K562 (cell line): Measurements from ENCODE around the gene LRP2. TPM values are rescaled to one million over a fixed set of nuclear protein-coding genes. Genes with fewer than 3 reads are reported as not detected.
A peak's percentile ranks its signal among the peaks of the same experiment; 100 is the strongest.

Experiments used
- ATAC-seq: fragments of 200-7000 bp; cut with Tn5 transposase; 3 replicates; pipeline ENCODE4 v1.9.1; 2020; ENCODE audit warnings: moderate library complexity
- BruUV-seq: library from RNA; stranded (reverse); fragments of 400-500 nt; replicated peaks from 2 replicates; lab custom pipeline; 2021; lab: Mats Ljungman, UMichigan
- CTCF ChIA-PET: fragments of 300-600 bp; formaldehyde crosslinking; extraction: SDS; loops from one replicate; lab custom pipeline; 2021; ENCODE audit warnings: low intra/inter-chr PET ratio; lab: Yijun Ruan, JAX
- POLR2A ChIA-PET: fragments of 300-600, 350-650 bp; sonication (Branson Sonifier 250); formaldehyde crosslinking; extraction: SDS; loops from one replicate; lab custom pipeline; 2021; ENCODE audit warnings: antibody characterized with exemption, inconsistent platforms; lab: Yijun Ruan, JAX
- DNase-seq, 4 experiments: peaks; one replicate each; pipeline versions ENCODE4 v3.0.0 to v3.0.0-alpha.2; 2011 to 2018; ENCODE audit warnings: low spot score in 3 of 4, mixed read lengths in 3 of 4; ENCODE audit errors: extremely low read depth in 1 of 4
- FAIRE-seq: peaks from 2 replicates; lab custom pipeline; 2011; peaks lifted over from hg19 to GRCh38; lab: Jason Lieb, UNC
- H2AFZ ChIP-seq: 2 replicates; pipeline ENCODE4 v1.6.0; 2011; ENCODE audit warnings: low read depth, low read length, control low read depth, inconsistent platforms
- H3K27ac ChIP-seq: fragments of 200-600 bp; 3 replicates; pipeline ENCODE4 v1.8.0; 2011; ENCODE audit warnings: low read depth, mild to moderate bottlenecking, control low read depth, inconsistent platforms, low read length, moderate library complexity, mixed read lengths; ENCODE audit errors: extremely low read depth
- H3K27me3 ChIP-seq, 2 experiments: fragments of 300-600 bp in 1 of 2; 2 replicates in 1 of 2; 3 replicates in 1 of 2; pipeline versions ENCODE4 v1.6.0 to v1.8.0; 2011; ENCODE audit warnings: inconsistent platforms in 2 of 2, low read length in 2 of 2, mild to moderate bottlenecking in 1 of 2, mixed read lengths in 1 of 2, moderate library complexity in 1 of 2; ENCODE audit not compliant: control insufficient read depth in 2 of 2, insufficient read depth in 2 of 2
- H3K36me3 ChIP-seq: fragments of 300-600 bp; 3 replicates; pipeline ENCODE4 v1.8.0; 2011; ENCODE audit warnings: mild to moderate bottlenecking, low read length, inconsistent platforms; ENCODE audit not compliant: control insufficient read depth, insufficient read depth
- H3K4me1 ChIP-seq, 2 experiments: fragments of 200-600 bp in 1 of 2; replicated peaks in 1 of 2; 2 replicates in 1 of 2; 3 replicates in 1 of 2; pipeline versions ENCODE4 v1.5.1 to v1.8.0; 2011; ENCODE audit warnings: inconsistent platforms in 2 of 2, low read length in 2 of 2, mild to moderate bottlenecking in 1 of 2, mixed read lengths in 1 of 2, moderate library complexity in 1 of 2; ENCODE audit not compliant: control insufficient read depth in 2 of 2, insufficient read depth in 2 of 2
- H3K4me2 ChIP-seq: 2 replicates; pipeline ENCODE4 v1.6.1; 2011; ENCODE audit warnings: low read length, control low read depth, inconsistent platforms, mixed read lengths; ENCODE audit not compliant: insufficient read depth
- H3K4me3 ChIP-seq: fragments of 200-600 bp; sonication (generic), shearing (Covaris generic); 2 replicates; pipeline ENCODE4 v1.5.1; 2016; ENCODE audit warnings: control low read depth, inconsistent platforms
- H3K79me2 ChIP-seq: fragments of 200-600 bp; 3 replicates; pipeline ENCODE4 v1.8.0; 2011; ENCODE audit warnings: low read length, inconsistent platforms; ENCODE audit not compliant: control insufficient read depth, insufficient read depth
- H3K9ac ChIP-seq, 2 experiments: 2 replicates each; pipeline versions ENCODE4 v1.6.0 to v1.6.1; 2011; ENCODE audit warnings: low read depth in 2 of 2, low read length in 2 of 2, control low read depth in 1 of 2, inconsistent platforms in 1 of 2, mild to moderate bottlenecking in 1 of 2, mixed read lengths in 1 of 2; ENCODE audit not compliant: insufficient read depth in 1 of 2
- H3K9me1 ChIP-seq: one replicate; pipeline ENCODE4 v1.6.0; 2011; ENCODE audit warnings: inconsistent platforms, mild to moderate bottlenecking, low read length, moderate library complexity; ENCODE audit not compliant: control insufficient read depth, insufficient read depth
- H3K9me3 ChIP-seq: replicated peaks from 2 replicates; pipeline ENCODE4 v1.5.1; 2011; ENCODE audit warnings: low read depth, low read length, inconsistent platforms; ENCODE audit not compliant: control insufficient read depth, insufficient read depth
- H4K20me1 ChIP-seq: replicated peaks from 2 replicates; pipeline ENCODE4 v1.6.1; 2011; ENCODE audit warnings: low read length, inconsistent platforms, mixed read lengths; ENCODE audit not compliant: control insufficient read depth, insufficient read depth
- CEBPG ChIP-seq, 3 experiments: fragments of 200-800 bp in 1 of 3; sonication (Bioruptor generic) in 1 of 3; sonication (generic) in 1 of 3; formaldehyde crosslinking in 1 of 3; IDR thresholded peaks in 2 of 3; conservative IDR thresholded peaks in 1 of 3; 2 replicates each; pipeline versions ENCODE4 v1.6.1 to v1.8.0; 2016 to 2022; ENCODE audit warnings: missing compliant biosample characterization in 2 of 3, missing genetic modification characterization in 2 of 3, mild to moderate bottlenecking in 1 of 3, missing genetic modification reagents in 1 of 3
- E2F5 ChIP-seq: sonication (generic); formaldehyde crosslinking; IDR thresholded peaks from 2 replicates; pipeline ENCODE4 v1.8.0; 2022; ENCODE audit warnings: mild to moderate bottlenecking, missing genetic modification reagents
- ESRRA ChIP-seq: fragments of 450-650 bp; IDR thresholded peaks from 2 replicates; pipeline ENCODE4 v1.6.1; 2014; ENCODE audit warnings: low read depth, mild to moderate bottlenecking, moderate library complexity, borderline replicate concordance
- MNT ChIP-seq, 2 experiments: fragments of 450-650 bp; conservative IDR thresholded peaks; 2 replicates each; pipeline ENCODE4 v1.6.1; 2017; ENCODE audit warnings: mild to moderate bottlenecking in 2 of 2, moderate library complexity in 2 of 2
- MYC ChIP-seq, 2 experiments: fragments of 250-450 bp in 1 of 2; sonication (Bioruptor Pico) in 1 of 2; IDR thresholded peaks; 2 replicates each; pipeline versions ENCODE4 v1.5.1 to v1.6.1; 2012 to 2021; ENCODE audit warnings: low read depth in 2 of 2, borderline replicate concordance in 1 of 2, improper control_type of control experiment in 1 of 2, low read length in 1 of 2, mild to moderate bottlenecking in 1 of 2, moderate library complexity in 1 of 2
- POU5F1 ChIP-seq: fragments of 150-350 bp; IDR thresholded peaks from 2 replicates; pipeline ENCODE4 v1.6.1; 2014; ENCODE audit warnings: borderline replicate concordance, low read length, low read depth, mild to moderate bottlenecking; ENCODE audit not compliant: partially characterized antibody
- PREB ChIP-seq: sonication (generic); formaldehyde crosslinking; IDR thresholded peaks from 2 replicates; pipeline ENCODE4 v1.8.1; 2023; ENCODE audit warnings: mild to moderate bottlenecking, missing genetic modification reagents
- RAD21 ChIP-seq, 2 experiments: fragments of 250-450 bp in 1 of 2; fragments of 450-650 bp in 1 of 2; sonication (Bioruptor Pico) in 1 of 2; formaldehyde crosslinking in 1 of 2; IDR thresholded peaks in 1 of 2; conservative IDR thresholded peaks in 1 of 2; 2 replicates each; pipeline versions ENCODE4 v1.4.0 to v1.8.0; 2020 to 2022; ENCODE audit warnings: mild to moderate bottlenecking in 2 of 2, moderate library complexity in 1 of 2
- RCOR1 ChIP-seq, 2 experiments: IDR thresholded peaks; 2 replicates each; pipeline ENCODE4 v1.6.1; 2012; ENCODE audit warnings: low read depth in 2 of 2, low read length in 2 of 2, borderline replicate concordance in 1 of 2, improper control_type of control experiment in 1 of 2
- RNF2 ChIP-seq: sonication (generic); IDR thresholded peaks from 2 replicates; pipeline ENCODE4 v1.6.1; 2016
- VEZF1 ChIP-seq: fragments of 200-800 bp; sonication (Bioruptor generic); IDR thresholded peaks from 2 replicates; pipeline ENCODE4 v1.6.1; 2017; ENCODE audit warnings: missing genetic modification characterization, missing compliant biosample characterization
- WGBS: fragments of 100-300 bp; shearing (Covaris generic); methylation state at CpG from one replicate; pipeline ENCODE4 v1.1.6; 2016; ENCODE audit warnings: low coverage, mixed read lengths; ENCODE audit not compliant: insufficient coverage; ENCODE audit errors: missing lambda C conversion rate; 5-methylcytosine and 5-hydroxymethylcytosine counted together
- in situ Hi-C: fragments of 300-500 bp; cut with MboI; formaldehyde crosslinking; loops from 4 replicates; pipeline ENCODE4 v1.15.0; 2018; ENCODE audit warnings: inconsistent platforms, mixed read lengths
- intact Hi-C: fragments of 100-400 bp; cut with micrococcal nuclease; formaldehyde crosslinking; loops from 2 replicates; pipeline ENCODE4 v1.14.2; 2022
- polyA plus RNA-seq, 8 experiments: library from polyadenylated mRNA; depleted of rRNA in 4 of 8; stranded (reverse) in 5 of 8; unstranded in 3 of 8; fragments of >200 nt; fragmentation: Nextera tagmentation in 2 of 8; fragmentation: Illumina TruSeq in 1 of 8; extraction: Ambion mirVana in 2 of 8; extraction: Trizol in 1 of 8; gene quantifications; 2 replicates each; pipeline versions ENCODE4 v1.2.1 to v1.2.3, GENCODE V29; 2011 to 2014; ENCODE audit warnings: inconsistent platforms in 1 of 8, missing spikeins in 1 of 8
- total RNA-seq, 7 experiments: library from RNA; depleted of rRNA in 6 of 7; stranded (reverse); fragments of >200 nt in 6 of 7; fragmentation: Illumina TruSeq in 2 of 7; extraction: Trizol in 2 of 7; gene quantifications; 2 replicates each; pipeline versions ENCODE4 v1.2.1 to v1.2.3, GENCODE V29; 2011 to 2021; ENCODE audit warnings: low replicate concordance in 1 of 7

LRP2 gene
- total and polyA plus RNA-seq, 9 of the 15 experiments (the other 6 are each of a cell fraction or from before 2014, with no cell fraction given) = 0.04 to 0.18 (median 0.11) TPM; not detected in 1

- 37% methylated on average over 6 of the region's 6 CpGs for WGBS
- ATAC-seq (peak; percentile 42; the same call in 2 of the 3 replicates), DNase-seq (peak in 1 of 4 experiments; percentile 28), FAIRE-seq (peak; percentile 29)
- Histone ChIP-seq H3K4me2 (no peak overlapping the region), H3K4me3 (no peak overlapping the region), H3K9me3 (no peaks in the 10 kb centered on the region), H3K36me3 (no peaks in the 10 kb centered on the region), H3K79me2 (no peaks in the 10 kb centered on the region), H2AFZ (no peak overlapping the region), H3K27me3 (no peaks in the 10 kb centered on the region), H4K20me1 (no peaks in the 10 kb centered on the region), H3K9me1 (no peaks in the 10 kb centered on the region), H3K27ac (no peak overlapping the region), H3K9ac (no peak overlapping the region), H3K4me1 (peaks cover 0 to 17% of the 10 kb centered on the region in 2 experiments; a peak in 4 of 5 replicates)
- no TSS peak for BruUV-seq
- in situ Hi-C loops = no loop called here
- CTCF ChIA-PET = interaction anchor here (0.6 to 0.7 kb wide), 2 partner anchors 35 to 115 kb away, joined by 3 to 4 read pairs; no protein-coding TSS in a partner anchor
- intact Hi-C loops = loop anchor here (5.0 kb wide), 1 partner anchor 75 kb away; the partner anchor contains the start of gene ABCB11
- POLR2A ChIA-PET = interaction anchor here (1.3 kb wide), 1 partner anchor 11 kb away, joined by 4 read pairs; no protein-coding TSS in a partner anchor
- TF ChIP-seq MNT (conservative IDR thresholded peaks at IDR 0.05) (0 out of 4 replicates have a peak, but pooled peaks of 1 of the 2 experiments have one; percentile 5), POU5F1 (no peak), ESRRA (0 out of 2 replicates have a peak, but pooled peaks have one; percentile 42), RNF2 (peak; percentile 37; the same call in 1 of the 2 replicates), CEBPG (CRISPR knock-in tag; IDR thresholded peaks at IDR 0.05) (no peak), CEBPG (tag; conservative IDR thresholded peaks at IDR 0.05 in 1 of 2, IDR thresholded peaks at IDR 0.05 in 1 of 2) (peak in 1 of 2 experiments; percentile 32; a peak in 2 of 4 replicates), MYC (IDR thresholded peaks at IDR 0.05; ENCODE audit: low read depth, low read length) (0 out of 2 replicates have a peak, but pooled peaks have one; percentile 14), MYC (CRISPR knock-in tag; IDR thresholded peaks at IDR 0.05; ENCODE audit: borderline replicate concordance, low read depth) (no peak), RAD21 (CRISPR knock-in tag; conservative IDR thresholded peaks at IDR 0.05 in 1 of 2, IDR thresholded peaks at IDR 0.05 in 1 of 2) (peak in 1 of 2 experiments; percentile 45; a peak in 2 of 4 replicates), PREB (no peak), RCOR1 (IDR thresholded peaks at IDR 0.05; ENCODE audit: borderline replicate concordance in 1 of 2, low read depth in 2 of 2, low read length in 2 of 2) (peak in 1 of 2 experiments; percentile 80; a peak in 2 of 4 replicates), E2F5 (no peak), VEZF1 (peak; percentile 9; the same call in 1 of the 2 replicates)
Measured at GRCh38 chr2:169106563-169107545, 255.5 kb downstream of the LRP2 start.
